Activated T-cell treated with anti-CD3 and anti-CD28 coated beads, Interleukin-2, amount 50 U/mL, for 72 hours (primary cell): Measurements from ENCODE around the gene ADCY6. TPM values are rescaled to one million over a fixed set of nuclear protein-coding genes. Genes with fewer than 3 reads are reported as not detected.

ENCODE experiments used
- ATAC-seq, 2 donors: fragments of 150-1000 bp; cut with Tn5 transposase; replicated peaks in 1 of 2; 2 replicates each; pipeline ENCODE4 v1.10.0; 2021; ENCODE audit warnings: moderate library complexity in 2 of 2, mild to moderate bottlenecking in 1 of 2
- DNase-seq, 2 donors: peaks; one replicate each; pipeline ENCODE4 v3.0.0; 2021 to 2022; ENCODE audit warnings: mixed read lengths in 1 of 2
- H3K27ac Mint-ChIP-seq: one replicate; pipeline ENCODE4 v1.8.0; 2022; ENCODE audit warnings: mild to moderate bottlenecking, moderate library complexity, mixed read lengths
- H3K27me3 Mint-ChIP-seq: one replicate; pipeline ENCODE4 v1.8.0; 2022; ENCODE audit warnings: low read depth, mixed read lengths
- H3K36me3 Mint-ChIP-seq, 2 donors: one replicate each; pipeline ENCODE4 v1.8.0; 2022; ENCODE audit warnings: mixed read lengths in 2 of 2, mild to moderate bottlenecking in 1 of 2; ENCODE audit not compliant: insufficient read depth in 2 of 2
- H3K4me1 Mint-ChIP-seq: one replicate; pipeline ENCODE4 v1.8.0; 2022; ENCODE audit warnings: low read depth, mixed read lengths
- H3K4me3 Mint-ChIP-seq, 2 donors: one replicate each; pipeline ENCODE4 v1.8.0; 2022; ENCODE audit warnings: mild to moderate bottlenecking in 2 of 2, mixed read lengths in 2 of 2, moderate library complexity in 2 of 2
- H3K9me3 Mint-ChIP-seq, 2 donors: one replicate each; pipeline ENCODE4 v1.8.0; 2022; ENCODE audit warnings: mixed read lengths in 2 of 2
- total RNA-seq, 2 donors: library from RNA; stranded (reverse); gene quantifications; one replicate each; pipeline ENCODE4 v1.2.3, GENCODE V29; 2022

Gene ADCY6
- total RNA-seq, 2 donors from 2014 or later, result 0.67 to 0.79 TPM

- no peak for DNase-seq
- Mint-ChIP-seq H3K4me1 (peaks cover 5% of the 10 kb centered on the region), H3K36me3 (no peaks in the 10 kb centered on the region), H3K9me3 (no peaks in the 10 kb centered on the region), H3K27me3 (peaks cover 55% of the 10 kb centered on the region), H3K27ac (no peak overlapping the region), H3K4me3 (no peak overlapping the region)
- no peak for ATAC-seq
Measured at GRCh38 chr12:48786591-48787544, 2.0 kb downstream of the ADCY6 start.

- H3K27ac Mint-ChIP-seq, result no peak overlapping the region
- H3K4me1 Mint-ChIP-seq, result peaks cover 1% of the 10 kb centered on the region
- no peaks in the 10 kb centered on the region for H3K9me3 Mint-ChIP-seq
- peaks cover 34% of the 10 kb centered on the region for H3K27me3 Mint-ChIP-seq
- no peak for DNase-seq
- no peak overlapping the region for H3K4me3 Mint-ChIP-seq
- no peak for ATAC-seq
- no peaks in the 10 kb centered on the region for H3K36me3 Mint-ChIP-seq
Measured at GRCh38 chr12:48783432-48783831, 5.5 kb downstream of the ADCY6 start.

GRCh38 chr12:48782457-48783395, 6.2 kb downstream of the ADCY6 start:
- H3K9me3 Mint-ChIP-seq, result no peaks in the 10 kb centered on the region
- peaks cover 27% of the 10 kb centered on the region for H3K27me3 Mint-ChIP-seq
- no peaks in the 10 kb centered on the region for H3K4me1 Mint-ChIP-seq
- H3K36me3 Mint-ChIP-seq, result no peaks in the 10 kb centered on the region
- ATAC-seq, result no peak
- H3K4me3 Mint-ChIP-seq, result no peak overlapping the region
- no peak overlapping the region for H3K27ac Mint-ChIP-seq
- DNase-seq, result no peak

- Mint-ChIP-seq H3K36me3 (no peaks in the 10 kb centered on the region), H3K27ac (no peak overlapping the region), H3K27me3 (peaks cover 19% of the 10 kb centered on the region), H3K4me1 (no peaks in the 10 kb centered on the region), H3K9me3 (no peaks in the 10 kb centered on the region), H3K4me3 (no peak overlapping the region)
- no peak for ATAC-seq
- DNase-seq, result no peak
Measured at GRCh38 chr12:48781750-48782456, 7.0 kb downstream of the ADCY6 start.

GRCh38 chr12:48780381-48781025, 8.4 kb downstream of the ADCY6 start:
- no peaks in the 10 kb centered on the region for H3K36me3 Mint-ChIP-seq
- no peaks in the 10 kb centered on the region for H3K4me1 Mint-ChIP-seq
- H3K4me3 Mint-ChIP-seq, result no peak overlapping the region
- peaks cover 5% of the 10 kb centered on the region for H3K27me3 Mint-ChIP-seq
- H3K27ac Mint-ChIP-seq, result no peak overlapping the region
- no peaks in the 10 kb centered on the region for H3K9me3 Mint-ChIP-seq
- DNase-seq (no peak), ATAC-seq (no peak)

GRCh38 chr12:48779869-48780268, 9.0 kb downstream of the ADCY6 start:
- no peak for DNase-seq
- no peaks in the 10 kb centered on the region for H3K27me3 Mint-ChIP-seq

GRCh38 chr12:48777501-48778400, 11.1 kb downstream of the ADCY6 start:
- Mint-ChIP-seq H3K27me3 (no peaks in the 10 kb centered on the region), H3K4me3 (no peak overlapping the region), H3K9me3 (no peaks in the 10 kb centered on the region), H3K4me1 (no peaks in the 10 kb centered on the region), H3K36me3 (no peaks in the 10 kb centered on the region), H3K27ac (no peak overlapping the region)
- DNase-seq (no peak), ATAC-seq (peak in 1 of 2 donors; percentile 7)

More at GRCh38 chr12:48779869-48780268, 9.0 kb downstream of the ADCY6 start:
- H3K4me3 Mint-ChIP-seq, result no peak overlapping the region
- H3K4me1 Mint-ChIP-seq, result no peaks in the 10 kb centered on the region
- no peak for ATAC-seq
- no peaks in the 10 kb centered on the region for H3K36me3 Mint-ChIP-seq
- no peaks in the 10 kb centered on the region for H3K9me3 Mint-ChIP-seq
- no peak overlapping the region for H3K27ac Mint-ChIP-seq

GRCh38 chr12:48776956-48777355, 11.9 kb downstream of the ADCY6 start:
- Mint-ChIP-seq H3K27me3 (no peaks in the 10 kb centered on the region), H3K36me3 (no peaks in the 10 kb centered on the region), H3K9me3 (no peaks in the 10 kb centered on the region), H3K4me3 (no peak overlapping the region), H3K27ac (no peak overlapping the region), H3K4me1 (no peaks in the 10 kb centered on the region)
- ATAC-seq (no peak), DNase-seq (no peak)

- ATAC-seq (no peak), DNase-seq (no peak)
- Mint-ChIP-seq H3K27ac (no peak overlapping the region), H3K9me3 (no peaks in the 10 kb centered on the region), H3K4me3 (no peak overlapping the region), H3K27me3 (no peaks in the 10 kb centered on the region), H3K4me1 (no peaks in the 10 kb centered on the region), H3K36me3 (no peaks in the 10 kb centered on the region)
Measured at GRCh38 chr12:48775991-48776649, 12.8 kb downstream of the ADCY6 start.

- H3K9me3 Mint-ChIP-seq, result no peaks in the 10 kb centered on the region
- H3K27ac Mint-ChIP-seq, result no peak overlapping the region
- no peak for ATAC-seq
- no peaks in the 10 kb centered on the region for H3K27me3 Mint-ChIP-seq
- H3K36me3 Mint-ChIP-seq, result no peaks in the 10 kb centered on the region
- H3K4me1 Mint-ChIP-seq, result no peaks in the 10 kb centered on the region
- H3K4me3 Mint-ChIP-seq, result no peak overlapping the region
- no peak for DNase-seq
Measured at GRCh38 chr12:48775299-48775698, 13.6 kb downstream of the ADCY6 start.

GRCh38 chr12:48774516-48774915, 14.4 kb downstream of the ADCY6 start:
- H3K9me3 Mint-ChIP-seq, result no peaks in the 10 kb centered on the region
- DNase-seq, result no peak
- H3K4me3 Mint-ChIP-seq, result no peak overlapping the region
- no peaks in the 10 kb centered on the region for H3K27me3 Mint-ChIP-seq
- no peak overlapping the region for H3K27ac Mint-ChIP-seq
- no peaks in the 10 kb centered on the region for H3K36me3 Mint-ChIP-seq
- no peak for ATAC-seq
- no peaks in the 10 kb centered on the region for H3K4me1 Mint-ChIP-seq
